Neural cell (in vitro differentiated cells): ENCODE results near the gene PLOD2.

Source experiments
- EP300 ChIP-seq: fragments of 450-650 bp; conservative IDR thresholded peaks from 2 replicates; pipeline ENCODE4 v1.6.1; 2014; ENCODE audit warnings: antibody characterized with exemption, mild to moderate bottlenecking, moderate library complexity; ENCODE audit not compliant: poor library complexity, severe bottlenecking
- EZH2 ChIP-seq: fragments of 200-600, 300-800 bp; shearing (Covaris generic), sonication (generic); IDR thresholded peaks from 2 replicates; pipeline ENCODE4 v1.6.1; 2014; ENCODE audit warnings: antibody characterized with exemption, low read length, borderline replicate concordance, mild to moderate bottlenecking; ENCODE audit not compliant: insufficient read depth, poor library complexity, severe bottlenecking
- RAD21 ChIP-seq: fragments of 450-650 bp; conservative IDR thresholded peaks from 2 replicates; pipeline ENCODE4 v1.6.1; 2014; ENCODE audit warnings: antibody characterized with exemption, mild to moderate bottlenecking, moderate library complexity
- SMC3 ChIP-seq: fragments of 450-650 bp; conservative IDR thresholded peaks from 2 replicates; pipeline ENCODE4 v1.6.1; 2014; ENCODE audit warnings: antibody characterized with exemption, mild to moderate bottlenecking, moderate library complexity; ENCODE audit not compliant: poor library complexity
- TAF1 ChIP-seq: IDR thresholded peaks from 2 replicates; pipeline ENCODE4 v1.6.1; 2012; ENCODE audit warnings: low read depth
- TF ChIP-seq, protein P1 (sequence below): fragments of 450-650 bp; IDR thresholded peaks from 2 replicates; pipeline ENCODE4 v1.5.1; 2014; ENCODE audit warnings: antibody characterized with exemption, mild to moderate bottlenecking, moderate library complexity; ENCODE audit not compliant: poor library complexity, severe bottlenecking

DNA sequence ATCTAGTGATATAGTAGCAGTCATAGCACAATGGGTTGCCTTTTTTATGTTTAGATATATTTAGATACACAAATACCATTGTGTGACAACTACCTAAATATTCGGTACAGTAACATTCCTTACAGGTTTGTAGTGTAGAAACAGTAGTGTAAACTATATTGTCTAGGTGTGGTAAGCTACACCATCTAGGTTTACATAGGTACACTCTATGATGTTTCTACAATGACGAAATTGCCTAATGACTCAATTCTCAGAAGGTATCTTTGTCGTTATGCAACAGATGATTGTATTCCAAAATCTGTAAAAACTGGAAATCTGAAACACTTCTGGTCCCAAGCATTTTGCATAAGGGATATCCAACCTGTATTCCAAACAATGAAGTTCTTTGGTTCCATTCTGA lies 24.3 kb downstream of the PLOD2 start:
- TF ChIP-seq, protein P1, sequence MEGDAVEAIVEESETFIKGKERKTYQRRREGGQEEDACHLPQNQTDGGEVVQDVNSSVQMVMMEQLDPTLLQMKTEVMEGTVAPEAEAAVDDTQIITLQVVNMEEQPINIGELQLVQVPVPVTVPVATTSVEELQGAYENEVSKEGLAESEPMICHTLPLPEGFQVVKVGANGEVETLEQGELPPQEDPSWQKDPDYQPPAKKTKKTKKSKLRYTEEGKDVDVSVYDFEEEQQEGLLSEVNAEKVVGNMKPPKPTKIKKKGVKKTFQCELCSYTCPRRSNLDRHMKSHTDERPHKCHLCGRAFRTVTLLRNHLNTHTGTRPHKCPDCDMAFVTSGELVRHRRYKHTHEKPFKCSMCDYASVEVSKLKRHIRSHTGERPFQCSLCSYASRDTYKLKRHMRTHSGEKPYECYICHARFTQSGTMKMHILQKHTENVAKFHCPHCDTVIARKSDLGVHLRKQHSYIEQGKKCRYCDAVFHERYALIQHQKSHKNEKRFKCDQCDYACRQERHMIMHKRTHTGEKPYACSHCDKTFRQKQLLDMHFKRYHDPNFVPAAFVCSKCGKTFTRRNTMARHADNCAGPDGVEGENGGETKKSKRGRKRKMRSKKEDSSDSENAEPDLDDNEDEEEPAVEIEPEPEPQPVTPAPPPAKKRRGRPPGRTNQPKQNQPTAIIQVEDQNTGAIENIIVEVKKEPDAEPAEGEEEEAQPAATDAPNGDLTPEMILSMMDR: no peak
- TF ChIP-seq EZH2 (no peak), RAD21 (no peak), EP300 (no peak), TAF1 (no peak), SMC3 (no peak)
